Kidney glomerular epithelial cell (primary cell): Measurements from ENCODE around the gene AIF1.

Source experiments
- DNase-seq: peaks from one replicate; lab custom pipeline; 2025; lab: John Stamatoyannopoulos, UW

Gene AIF1

DNA sequence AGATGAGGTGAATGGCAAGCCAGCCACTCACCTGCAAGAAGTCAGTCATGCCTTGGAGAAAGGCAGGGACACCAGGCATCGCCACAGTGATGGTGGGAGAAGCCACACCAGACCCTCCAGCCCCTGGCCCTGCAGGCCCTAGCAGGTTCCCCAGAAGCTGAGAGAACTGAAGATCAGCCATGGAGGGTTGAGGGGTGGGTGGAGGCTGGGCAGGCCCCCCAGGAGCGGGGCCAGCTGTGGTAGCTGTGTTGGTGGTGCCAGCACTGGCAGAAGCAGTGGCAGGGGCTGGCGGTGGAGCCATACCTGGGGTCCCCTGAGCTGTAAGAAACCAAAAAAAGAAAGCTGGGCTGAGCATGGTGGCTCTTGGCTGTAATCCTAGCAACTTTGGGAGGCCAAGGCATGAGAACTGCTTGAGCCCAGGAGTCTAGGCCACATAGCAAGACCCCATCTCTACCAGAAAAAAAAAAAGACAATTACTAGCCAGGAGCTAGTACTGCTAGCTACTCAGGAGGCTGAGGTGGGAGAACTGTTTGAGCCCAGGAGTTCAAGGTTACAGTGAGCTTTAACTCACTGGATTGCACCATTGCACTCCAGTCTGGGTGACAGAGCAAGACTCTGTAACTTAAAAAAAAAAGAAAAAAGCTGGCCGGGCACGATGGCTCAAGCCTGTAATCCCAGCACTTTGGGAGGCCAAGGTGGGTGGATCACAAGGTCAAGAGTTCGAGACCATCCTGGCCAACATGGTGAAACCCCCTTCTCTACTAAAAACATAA is 27.9 kb downstream of the AIF1 start:
- no peak for DNase-seq

DNA sequence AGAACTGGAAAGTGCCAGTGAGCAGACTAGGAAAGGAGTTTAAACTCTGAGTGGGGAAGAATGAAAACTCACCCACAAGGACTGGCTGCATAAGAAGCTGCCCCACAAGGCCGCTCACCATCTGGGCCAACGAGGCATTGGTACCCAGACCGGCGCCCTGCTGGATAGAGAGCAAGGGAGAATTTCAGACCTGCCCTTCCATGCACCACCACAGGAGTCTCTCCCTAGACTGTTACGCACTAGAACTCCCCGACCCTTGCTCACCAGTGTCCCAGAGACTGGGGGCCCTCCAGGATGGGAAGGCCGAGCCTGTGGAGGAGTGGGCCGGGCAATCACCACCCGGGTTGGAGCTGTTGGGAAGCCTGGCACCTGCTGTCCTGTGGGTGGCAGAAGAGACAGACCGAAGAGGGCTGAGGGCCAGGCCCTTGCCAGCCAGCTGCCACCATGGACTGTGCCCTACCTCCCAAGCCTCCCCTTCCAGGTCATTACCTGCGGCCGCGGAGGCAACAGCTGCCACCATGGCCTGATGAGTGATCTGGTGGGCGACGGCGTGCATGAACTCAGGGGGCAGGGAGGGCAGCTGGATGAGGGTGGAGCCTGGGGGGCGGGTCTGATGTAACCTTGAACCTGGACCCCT is 28.9 kb downstream of the AIF1 start:
- no peak for DNase-seq

- DNase-seq = no peak
Observed at GRCh38 chr6:31645325-31645724, 30.3 kb downstream of the AIF1 start.

DNA sequence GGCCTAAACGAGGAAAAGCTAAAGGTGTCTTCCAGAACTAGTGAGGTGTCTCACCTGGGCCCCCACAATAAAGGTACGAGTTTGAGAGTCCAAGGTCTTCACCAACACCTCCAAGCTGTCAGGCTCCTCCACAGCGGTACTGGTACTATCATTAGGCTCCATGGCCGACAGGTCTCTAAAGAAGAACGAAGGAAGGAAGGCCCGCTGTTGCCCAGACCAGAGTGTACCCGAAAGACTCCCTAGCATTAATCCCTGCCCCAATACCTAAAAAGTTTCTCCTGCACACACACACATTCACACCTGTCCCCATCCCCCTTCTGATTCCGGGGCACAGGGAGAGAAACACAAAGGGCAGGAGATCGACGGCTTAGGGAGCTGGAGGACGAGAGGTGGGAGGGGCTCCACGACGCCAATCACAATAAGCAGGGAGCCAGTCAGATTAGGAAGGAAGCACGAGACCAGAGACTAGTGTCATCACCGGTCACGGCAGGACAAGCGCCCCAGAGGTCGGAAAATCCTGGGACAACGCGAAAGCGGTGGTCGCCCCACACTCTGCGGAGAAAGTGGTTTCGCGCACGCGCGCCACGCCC is 36.7 kb downstream of the AIF1 start:
- DNase-seq = peak; percentile 64

GRCh38 chr6:31652925-31653724 is 38.1 kb downstream of the AIF1 start:
- peak; percentile 93 for DNase-seq

GRCh38 chr6:31654574-31655348 is 39.7 kb downstream of the AIF1 start:
- DNase-seq = no peak

DNA sequence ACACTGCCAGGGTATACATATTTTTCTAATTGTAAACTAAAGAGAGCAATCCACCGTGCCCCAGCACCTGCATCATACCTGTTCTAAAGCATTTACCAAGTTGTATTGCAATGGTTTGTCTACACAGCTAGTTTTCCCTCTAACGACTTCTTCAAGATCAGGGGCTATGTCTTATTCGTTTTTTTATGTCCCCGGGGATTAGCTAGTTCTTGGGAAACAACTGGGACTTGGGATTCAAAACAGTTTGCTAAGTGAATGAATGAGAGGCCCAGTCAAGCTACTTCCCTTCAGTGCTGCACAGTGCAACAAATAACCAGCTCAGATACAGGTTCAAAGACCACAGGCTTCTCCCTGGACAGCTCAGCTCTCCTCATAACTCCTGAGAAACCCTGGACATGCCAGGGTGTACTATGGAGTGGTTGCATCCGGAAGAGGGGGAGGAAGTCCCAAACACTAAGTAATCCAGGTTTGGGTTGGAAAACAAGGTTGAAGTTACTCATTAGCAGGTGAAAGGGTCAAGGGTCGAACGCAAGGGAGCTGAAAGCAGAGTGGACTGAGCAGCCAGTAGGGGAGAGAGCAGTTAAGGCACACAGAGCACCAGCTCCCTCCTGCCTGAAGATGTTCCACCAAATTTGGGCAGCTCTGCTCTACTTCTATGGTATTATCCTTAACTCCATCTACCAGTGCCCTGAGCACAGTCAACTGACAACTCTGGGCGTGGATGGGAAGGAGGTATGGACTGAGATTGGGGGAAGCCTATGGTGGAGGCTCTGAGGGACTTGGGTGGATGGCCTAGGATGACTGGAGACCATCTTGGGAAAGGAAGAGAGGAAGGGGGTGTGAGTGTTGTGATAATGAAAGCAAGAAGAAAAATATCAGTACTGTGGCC is 40.6 kb downstream of the AIF1 start, which contains the start of gene APOM:
TSS of gene APOM (plus strand) at position 546 of the 889 bp plus-strand sequence. CDS start at position 619, 73 bp downstream.
- no peak for DNase-seq

DNA sequence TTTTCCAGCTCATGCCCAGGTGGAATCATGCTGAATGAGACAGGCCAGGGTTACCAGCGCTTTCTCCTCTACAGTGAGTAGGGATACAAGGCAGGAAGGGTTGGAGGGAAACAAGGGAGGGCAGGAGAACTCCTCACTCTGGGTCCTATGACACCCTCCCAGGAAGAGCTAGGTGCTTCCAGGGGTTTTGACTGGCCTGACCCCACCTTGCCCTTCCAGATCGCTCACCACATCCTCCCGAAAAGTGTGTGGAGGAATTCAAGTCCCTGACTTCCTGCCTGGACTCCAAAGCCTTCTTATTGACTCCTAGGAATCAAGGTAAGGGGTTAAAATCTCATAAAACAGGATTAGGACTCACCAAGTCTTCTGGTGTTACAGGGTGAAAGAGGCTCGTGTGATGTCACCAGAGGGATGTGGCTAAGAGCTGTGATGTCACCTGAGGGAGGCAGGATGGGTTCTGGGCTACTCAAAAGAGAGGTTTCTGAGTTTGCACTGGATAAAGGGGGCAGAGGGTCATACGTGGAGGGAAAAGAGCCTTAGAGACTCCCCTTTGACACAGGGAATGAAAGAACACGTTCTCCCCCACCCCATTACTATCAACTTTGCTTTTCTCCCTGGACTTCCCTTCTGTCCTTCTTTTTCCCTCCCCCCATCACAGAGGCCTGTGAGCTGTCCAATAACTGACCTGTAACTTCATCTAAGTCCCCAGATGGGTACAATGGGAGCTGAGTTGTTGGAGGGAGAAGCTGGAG is 42.5 kb downstream of the AIF1 start:
- DNase-seq = no peak

DNA sequence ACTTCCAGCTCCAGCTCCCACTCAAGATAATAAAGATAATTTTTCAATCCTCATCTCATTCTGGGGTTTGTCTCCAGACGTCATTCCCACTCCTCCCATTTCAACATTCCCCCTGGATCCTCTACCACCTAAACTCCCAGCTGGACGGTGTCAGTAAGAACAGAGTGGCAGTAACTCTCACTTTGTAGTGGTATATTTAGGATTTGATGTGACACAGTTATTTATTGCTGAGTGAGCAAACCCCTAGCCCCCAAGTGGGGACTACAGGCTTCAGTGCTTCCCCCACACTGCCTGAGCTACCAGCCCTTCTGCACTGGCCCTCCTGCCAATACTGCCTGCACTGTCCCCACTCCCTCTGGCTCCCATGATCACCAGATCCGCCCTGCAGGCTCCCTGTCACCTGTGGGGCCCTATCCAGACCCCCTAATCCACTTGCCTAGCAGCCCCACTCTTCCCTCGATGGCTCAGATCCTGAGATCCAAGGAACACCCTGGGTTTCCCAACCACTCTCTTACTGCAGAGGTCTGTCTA is 43.2 kb downstream of the AIF1 start:
- DNase-seq = no peak

GRCh38 chr6:31658983-31659648 is 44.1 kb downstream of the AIF1 start:
- no peak for DNase-seq

DNA sequence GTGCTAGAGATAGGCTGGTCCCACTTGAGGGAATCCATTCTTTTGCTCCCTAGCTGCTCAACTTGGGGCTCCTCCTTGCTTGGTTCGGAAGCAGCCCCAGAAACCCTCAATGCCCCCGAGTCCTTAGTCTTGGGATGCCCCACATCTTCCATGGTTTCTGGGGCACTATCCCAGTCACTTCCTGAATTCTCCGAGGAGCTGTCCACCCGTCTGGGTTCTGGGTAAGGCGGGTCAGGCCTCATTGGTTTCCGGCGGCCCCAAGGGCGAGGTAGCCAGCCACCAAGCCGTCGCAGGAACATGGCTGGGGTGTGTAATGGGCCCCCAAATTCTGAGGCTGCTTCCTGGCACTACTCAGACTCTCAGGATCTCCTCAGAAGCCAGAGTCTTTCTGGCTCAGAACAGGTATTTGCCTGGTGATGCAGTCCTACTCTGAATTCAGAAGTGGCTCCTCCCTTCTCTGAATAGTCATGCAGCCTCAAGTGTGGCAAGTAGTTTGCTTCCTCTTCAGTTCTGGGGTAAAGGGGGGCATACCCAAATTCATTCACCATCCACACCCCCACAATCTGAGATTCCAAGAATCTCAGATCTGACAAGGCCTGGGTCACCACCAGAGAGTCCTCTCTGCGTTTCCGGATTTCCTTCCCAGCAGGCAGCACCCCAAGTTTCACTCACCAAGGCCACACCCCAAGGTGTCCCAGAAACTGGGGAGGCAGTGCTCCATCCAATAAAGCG is 44.8 kb downstream of the AIF1 start:
- DNase-seq = no peak

DNA sequence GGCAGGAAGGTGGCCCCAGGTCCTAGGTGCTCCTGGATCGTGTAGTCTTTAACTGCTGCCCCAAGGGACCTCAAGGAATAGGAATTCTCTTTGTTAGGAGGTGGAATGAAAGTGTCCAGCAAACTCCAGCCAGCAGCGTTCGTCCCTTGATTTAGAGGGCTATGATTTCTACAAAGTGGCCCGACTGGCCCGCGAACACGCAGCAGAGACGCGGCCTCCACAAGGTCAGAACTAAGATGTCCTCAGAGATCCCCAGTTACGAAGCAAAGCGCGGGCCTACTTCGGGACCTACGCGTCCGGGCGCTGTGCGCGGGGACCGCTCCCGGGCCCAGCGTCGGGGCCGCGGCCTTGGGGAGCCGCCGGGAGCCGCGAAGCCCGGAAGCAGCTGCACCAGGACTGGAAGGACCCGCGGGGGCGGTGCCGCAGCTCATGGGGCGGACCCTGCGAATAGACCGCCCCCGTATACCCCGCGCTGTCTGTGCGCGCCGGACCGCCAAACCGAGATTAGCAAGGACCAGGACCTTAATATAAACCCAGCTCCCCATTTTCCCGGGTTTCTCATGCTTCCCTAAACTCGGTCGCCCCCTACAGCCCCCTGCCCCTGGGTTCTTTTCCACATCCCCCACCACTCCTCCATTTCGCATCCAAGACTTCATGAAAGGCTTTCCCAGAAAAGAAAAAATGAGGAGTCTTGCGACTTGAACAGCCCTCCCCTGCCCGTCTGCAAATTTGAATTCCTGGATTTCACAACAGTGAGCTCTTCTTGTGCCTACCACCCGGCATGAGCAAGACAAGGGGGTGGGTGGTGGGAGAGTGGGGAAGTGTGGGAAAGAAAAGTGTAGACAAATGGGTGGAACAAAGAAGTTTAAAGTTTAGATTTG is 45.6 kb downstream of the AIF1 start, which contains the start of gene C6orf47:
TSS of gene C6orf47 (minus strand) at position 398 of the 881 bp plus-strand sequence. CDS start 831 bp downstream, outside the sequence.
- peak; percentile 71 for DNase-seq

GRCh38 chr6:31661262-31662123 is 46.5 kb downstream of the AIF1 start:
- DNase-seq = no peak

GRCh38 chr6:31662124-31662723 is 47.2 kb downstream of the AIF1 start:
- DNase-seq = no peak

DNA sequence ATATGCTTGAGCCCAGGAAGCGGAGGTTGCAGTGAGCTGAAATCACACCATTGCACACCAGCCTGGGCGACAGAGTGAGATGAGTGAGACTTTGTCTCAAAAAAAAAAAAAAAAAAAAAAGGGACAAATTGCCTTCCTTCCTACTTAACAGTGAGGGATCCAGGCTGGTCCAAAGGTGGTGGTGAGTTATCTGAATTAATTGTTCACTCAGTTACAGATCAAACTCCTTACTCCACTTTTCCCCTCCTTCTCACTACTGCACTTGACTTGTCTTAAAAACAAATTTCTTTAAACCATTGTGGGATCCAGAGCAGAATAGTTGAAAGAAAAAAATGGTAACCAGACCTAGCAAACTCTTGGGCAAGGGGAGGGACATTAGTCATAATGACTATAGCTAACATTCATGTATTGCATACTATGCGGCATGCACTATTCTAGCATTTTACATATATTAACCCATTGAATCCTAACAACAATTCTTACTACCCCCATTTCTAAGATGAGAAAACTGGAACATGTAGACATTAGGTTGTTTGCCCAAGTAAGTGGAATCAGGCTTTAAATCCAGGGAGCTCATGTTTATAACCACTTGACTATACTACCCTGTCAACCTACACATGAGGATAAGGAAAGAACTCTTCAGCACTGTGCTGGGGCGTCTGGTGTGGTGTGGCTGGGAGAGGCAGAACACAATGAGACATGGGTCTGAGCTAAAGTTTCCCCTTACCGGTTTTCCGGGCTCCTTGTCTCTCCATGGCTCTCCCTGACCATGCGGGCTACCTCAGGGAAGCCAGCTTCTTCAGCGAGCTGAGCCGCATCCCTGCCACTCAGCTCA is 48.3 kb downstream of the AIF1 start:
- DNase-seq = no peak
